CD4-positive, alpha-beta T cell treated with Interleukin-15 for 4 hours (primary cell): ENCODE measurements around the gene APC2.
"Not testable (repeated sequence)": the region's sequence is repeated elsewhere in the genome, so short reads cannot be mapped to it uniquely, and the experiment has no call there.

Experiments used
- DNase-seq: peaks from one replicate; pipeline ENCODE4 v3.0.0-alpha.2; 2020; ENCODE audit warnings: low spot score

APC2 gene

DNA sequence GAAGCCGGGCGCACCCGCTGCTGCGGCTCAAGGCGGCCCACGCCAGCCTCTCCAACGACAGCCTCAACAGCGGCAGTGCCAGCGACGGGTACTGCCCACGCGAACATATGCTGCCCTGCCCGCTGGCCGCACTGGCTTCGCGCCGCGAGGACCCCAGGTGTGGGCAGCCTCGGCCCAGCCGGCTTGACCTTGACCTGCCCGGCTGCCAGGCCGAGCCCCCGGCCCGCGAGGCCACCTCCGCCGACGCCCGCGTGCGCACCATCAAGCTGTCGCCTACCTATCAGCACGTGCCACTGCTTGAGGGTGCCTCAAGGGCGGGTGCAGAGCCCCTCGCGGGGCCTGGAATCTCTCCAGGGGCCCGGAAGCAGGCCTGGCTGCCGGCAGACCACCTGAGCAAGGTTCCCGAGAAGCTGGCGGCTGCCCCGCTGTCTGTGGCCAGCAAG lies 16.1 kb downstream of the APC2 start:
- DNase-seq = no peak

DNA sequence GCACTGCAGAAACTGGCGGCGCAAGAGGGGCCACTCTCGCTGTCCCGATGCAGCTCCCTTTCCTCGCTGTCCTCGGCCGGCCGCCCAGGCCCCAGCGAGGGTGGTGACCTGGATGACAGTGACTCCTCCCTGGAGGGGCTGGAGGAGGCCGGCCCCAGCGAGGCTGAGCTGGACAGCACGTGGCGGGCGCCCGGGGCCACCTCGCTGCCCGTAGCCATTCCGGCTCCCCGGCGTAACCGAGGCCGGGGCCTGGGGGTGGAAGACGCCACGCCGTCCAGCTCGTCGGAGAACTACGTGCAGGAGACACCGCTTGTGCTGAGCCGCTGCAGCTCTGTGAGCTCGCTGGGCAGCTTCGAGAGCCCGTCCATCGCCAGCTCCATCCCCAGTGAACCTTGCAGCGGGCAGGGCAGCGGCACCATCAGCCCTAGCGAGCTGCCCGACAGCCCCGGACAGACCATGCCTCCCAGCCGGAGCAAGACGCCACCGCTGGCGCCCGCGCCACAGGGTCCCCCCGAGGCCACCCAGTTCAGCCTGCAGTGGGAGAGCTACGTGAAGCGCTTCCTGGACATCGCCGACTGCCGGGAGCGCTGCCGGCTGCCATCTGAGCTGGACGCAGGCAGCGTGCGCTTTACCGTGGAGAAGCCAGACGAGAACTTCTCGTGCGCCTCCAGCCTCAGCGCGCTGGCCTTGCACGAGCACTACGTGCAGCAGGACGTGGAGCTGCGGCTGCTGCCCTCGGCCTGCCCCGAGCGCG lies 16.7 kb downstream of the APC2 start:
- DNase-seq = no peak

DNA sequence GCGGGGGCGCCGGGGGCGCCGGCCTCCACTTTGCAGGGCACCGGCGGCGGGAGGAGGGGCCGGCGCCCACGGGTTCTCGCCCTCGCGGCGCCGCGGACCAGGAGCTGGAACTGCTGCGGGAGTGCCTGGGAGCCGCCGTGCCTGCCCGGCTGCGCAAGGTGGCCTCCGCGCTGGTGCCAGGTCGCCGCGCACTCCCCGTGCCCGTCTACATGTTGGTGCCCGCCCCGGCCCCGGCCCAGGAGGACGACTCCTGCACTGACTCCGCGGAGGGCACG lies 17.2 kb downstream of the APC2 start:
- DNase-seq = no peak

- no peak for DNase-seq
These were observed 17.8 kb downstream of the APC2 start for GRCh38 chr19:1467490-1468273.

DNA sequence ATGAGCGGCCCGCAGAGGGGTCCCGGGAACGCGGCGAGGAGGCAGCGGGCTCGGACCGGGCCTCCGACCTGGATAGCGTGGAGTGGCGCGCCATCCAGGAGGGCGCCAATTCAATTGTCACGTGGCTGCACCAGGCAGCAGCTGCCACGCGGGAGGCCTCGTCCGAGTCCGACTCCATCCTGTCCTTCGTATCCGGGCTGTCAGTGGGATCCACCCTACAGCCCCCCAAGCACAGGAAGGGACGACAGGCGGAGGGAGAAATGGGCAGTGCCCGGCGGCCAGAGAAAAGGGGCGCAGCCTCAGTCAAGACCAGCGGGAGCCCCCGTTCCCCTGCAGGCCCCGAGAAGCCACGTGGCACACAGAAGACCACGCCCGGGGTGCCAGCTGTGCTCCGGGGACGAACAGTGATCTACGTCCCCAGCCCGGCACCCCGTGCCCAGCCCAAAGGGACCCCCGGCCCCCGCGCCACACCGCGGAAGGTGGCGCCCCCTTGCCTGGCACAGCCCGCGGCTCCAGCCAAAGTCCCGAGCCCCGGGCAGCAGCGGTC lies 18.4 kb downstream of the APC2 start:
- no peak for DNase-seq

GRCh38 chr19:1468821-1469254 lies 18.9 kb downstream of the APC2 start:
- DNase-seq = no peak

DNA sequence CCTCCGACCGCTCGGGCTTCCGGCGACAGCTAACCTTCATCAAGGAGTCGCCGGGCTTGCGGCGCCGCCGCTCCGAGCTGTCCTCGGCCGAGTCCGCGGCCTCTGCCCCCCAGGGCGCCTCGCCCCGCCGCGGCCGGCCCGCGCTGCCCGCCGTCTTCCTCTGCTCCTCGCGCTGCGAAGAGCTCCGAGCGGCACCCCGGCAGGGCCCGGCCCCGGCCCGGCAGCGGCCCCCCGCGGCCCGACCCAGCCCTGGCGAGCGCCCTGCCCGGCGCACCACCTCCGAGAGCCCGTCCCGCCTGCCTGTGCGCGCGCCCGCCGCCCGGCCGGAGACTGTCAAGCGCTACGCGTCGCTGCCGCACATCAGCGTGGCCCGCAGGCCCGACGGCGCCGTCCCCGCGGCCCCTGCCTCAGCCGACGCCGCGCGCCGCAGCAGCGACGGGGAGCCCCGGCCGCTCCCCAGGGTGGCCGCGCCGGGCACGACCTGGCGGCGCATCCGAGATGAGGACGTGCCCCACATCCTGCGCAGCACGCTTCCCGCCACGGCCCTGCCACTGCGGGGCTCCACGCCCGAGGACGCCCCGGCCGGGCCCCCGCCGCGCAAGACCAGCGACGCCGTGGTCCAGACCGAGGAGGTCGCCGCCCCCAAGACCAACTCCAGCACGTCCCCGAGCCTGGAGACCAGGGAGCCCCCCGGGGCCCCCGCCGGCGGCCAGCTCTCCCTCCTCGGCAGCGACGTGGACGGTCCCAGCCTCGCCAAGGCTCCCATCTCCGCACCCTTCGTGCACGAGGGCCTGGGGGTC lies 19.5 kb downstream of the APC2 start:
- DNase-seq = no peak

DNA sequence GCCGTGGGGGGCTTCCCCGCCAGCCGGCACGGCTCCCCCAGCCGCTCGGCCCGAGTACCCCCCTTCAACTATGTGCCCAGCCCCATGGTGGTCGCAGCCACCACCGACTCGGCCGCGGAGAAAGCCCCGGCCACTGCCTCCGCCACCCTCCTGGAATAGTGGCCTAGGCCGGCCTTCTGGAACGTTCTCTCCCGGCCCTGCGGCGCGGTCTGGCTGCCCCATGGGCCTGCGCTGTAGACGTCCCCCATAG lies 20.1 kb downstream of the APC2 start:
- no peak for DNase-seq

DNA sequence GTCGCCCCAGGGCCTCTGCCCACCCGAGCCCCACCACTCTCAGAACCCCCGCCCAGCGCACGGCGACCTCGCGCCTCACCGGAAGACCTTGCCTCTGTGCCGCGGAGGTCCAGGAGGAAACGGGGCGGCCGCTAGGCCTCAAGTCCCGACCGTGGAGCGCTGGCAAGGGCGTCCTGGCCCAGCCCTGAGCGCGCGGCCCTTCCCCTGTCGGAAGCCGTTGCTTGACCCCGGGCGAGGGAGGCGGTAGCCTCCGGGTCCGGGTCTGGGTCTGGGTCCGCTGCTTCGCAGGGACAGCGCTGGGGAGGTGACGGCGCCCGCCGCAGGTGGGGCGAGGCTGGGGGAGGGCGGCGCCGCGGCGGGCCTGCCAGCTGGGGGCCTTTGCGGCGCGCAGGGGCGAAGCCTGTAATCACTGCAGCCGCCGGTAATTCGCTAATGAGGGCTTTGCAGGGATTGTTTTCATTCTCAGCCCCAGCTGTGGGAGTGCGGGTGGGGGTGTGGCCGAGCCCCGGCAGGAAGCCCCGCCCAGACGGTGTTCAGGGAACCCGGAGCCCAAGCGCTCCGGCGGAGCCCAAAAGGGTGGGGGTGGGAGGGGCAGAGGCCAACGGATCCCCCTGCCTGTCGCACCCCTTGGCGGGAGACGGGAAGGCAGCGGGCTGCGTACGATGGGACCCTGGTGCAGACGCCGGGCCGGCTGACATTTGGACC lies 20.5 kb downstream of the APC2 start:
- DNase-seq = peak; percentile 77

- no peak for DNase-seq
These were observed 21.1 kb downstream of the APC2 start for GRCh38 chr19:1471010-1471514.

DNA sequence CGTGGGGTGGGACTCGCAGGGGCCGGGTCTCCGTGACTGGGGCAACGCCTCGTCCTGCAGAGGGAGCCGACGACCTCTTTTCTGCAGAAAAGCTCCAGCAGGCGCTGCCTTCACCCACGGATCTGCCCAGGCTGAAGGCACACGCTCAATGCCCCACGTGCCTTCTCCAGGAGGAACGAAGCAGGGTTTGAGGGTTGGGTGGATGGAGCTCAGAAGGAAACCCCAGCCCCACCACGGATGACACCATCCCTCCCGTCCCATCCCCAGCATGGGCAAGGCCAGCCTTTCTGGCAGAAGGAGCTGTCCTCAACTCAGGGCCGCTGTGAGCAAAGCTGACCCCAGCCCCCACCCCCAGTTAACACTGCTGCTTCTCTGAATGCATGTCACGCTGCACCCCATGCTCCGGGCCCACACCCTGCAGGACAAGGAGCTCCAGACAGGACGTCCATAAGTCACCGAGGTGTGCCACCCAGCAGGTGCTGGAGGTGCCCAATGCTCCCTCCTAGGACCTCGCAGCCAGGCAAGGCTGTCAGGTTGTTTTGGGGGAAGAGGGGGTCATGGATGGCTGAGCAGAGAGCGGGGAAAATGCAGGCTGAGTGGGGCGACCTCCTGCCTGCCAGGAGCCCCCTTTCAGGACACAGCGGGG lies 21.7 kb downstream of the APC2 start:
- no peak for DNase-seq

DNA sequence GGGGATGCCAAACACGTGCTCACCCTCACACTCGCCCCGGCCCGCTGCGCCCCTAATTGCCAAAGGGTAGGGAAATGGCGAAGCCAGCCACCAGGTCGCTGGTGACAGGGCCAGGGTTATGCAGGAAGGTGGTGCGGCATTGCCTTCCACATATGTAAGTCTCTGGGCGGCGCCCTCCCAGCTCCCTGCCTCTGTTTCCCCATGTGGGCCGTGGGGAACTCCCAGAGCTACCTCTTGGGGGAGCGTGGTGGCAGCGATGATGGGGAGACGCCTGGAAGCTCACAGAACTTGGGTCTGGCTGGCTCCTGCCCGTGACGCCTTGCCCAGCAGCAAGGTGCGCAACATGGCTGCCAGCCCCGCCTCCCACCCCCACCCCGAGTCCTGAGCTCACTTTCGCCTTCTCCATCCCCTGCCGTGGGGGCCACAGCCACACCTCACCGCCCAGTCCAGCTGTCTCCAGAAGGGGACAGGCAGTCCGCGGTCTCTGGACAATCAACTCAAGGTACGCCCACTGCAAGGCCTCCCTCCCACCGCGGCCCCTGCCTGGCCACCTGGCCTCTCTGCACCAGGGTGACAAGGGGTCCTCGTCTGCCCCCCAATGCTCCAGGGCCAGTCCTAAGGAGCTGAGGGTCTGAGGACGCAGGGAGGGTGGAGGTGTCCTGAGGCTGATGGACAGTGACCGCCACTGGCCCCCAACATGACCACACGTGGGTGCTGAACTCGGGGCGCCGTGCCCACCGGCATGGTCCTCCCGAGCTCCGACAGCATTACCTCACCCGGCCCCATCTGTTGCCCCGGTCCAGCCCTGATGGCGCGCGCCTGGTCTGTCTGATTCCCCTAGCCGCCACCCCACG lies 22.5 kb downstream of the APC2 start:
- no peak for DNase-seq

- no peak for DNase-seq
These were observed 23.3 kb downstream of the APC2 start for GRCh38 chr19:1473085-1473851.

GRCh38 chr19:1474011-1474764 lies 24.3 kb downstream of the APC2 start:
- DNase-seq = no peak

- no peak for DNase-seq
These were observed 24.9 kb downstream of the APC2 start for GRCh38 chr19:1474765-1475351.

- DNase-seq = no peak
These were observed 26.0 kb downstream of the APC2 start for GRCh38 chr19:1475751-1476437.

DNA sequence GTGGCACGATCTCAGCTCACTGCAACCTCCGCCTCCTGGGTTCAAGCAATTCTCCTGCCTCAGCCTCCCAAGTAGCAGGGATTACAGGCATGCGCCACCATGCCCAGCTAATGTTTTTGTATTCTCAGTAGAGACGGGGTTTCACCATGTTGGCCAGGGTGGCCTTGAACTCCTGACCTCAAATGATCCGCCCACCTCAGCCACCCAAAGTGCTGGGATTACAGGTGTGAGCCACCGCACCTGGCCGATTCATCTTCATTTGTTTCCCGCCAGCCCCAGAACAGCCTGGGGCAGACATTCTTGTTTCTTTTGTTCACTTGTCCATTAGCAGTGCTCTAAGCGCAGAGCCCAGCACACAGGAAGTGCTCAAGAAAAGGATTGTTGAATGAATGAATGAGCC lies 27.1 kb downstream of the APC2 start:
- not testable (repeated sequence) for DNase-seq
